Osteoblast (primary cell): ENCODE results near the gene CAND2. TPM values are rescaled to one million over a fixed set of nuclear protein-coding genes. Genes with fewer than 3 reads are reported as not detected.

ENCODE experiments used
- DNase-seq: peaks from one replicate; pipeline ENCODE4 v3.0.0; 2011; ENCODE audit warnings: low spot score, mixed read lengths; ENCODE audit not compliant: insufficient read length; ENCODE audit errors: missing footprints
- H2AFZ ChIP-seq: 2 replicates; pipeline ENCODE4 v1.6.0; 2011; ENCODE audit warnings: mild to moderate bottlenecking, low read length
- H3K27ac ChIP-seq: 2 replicates; pipeline ENCODE4 v1.5.1; 2011; ENCODE audit warnings: mild to moderate bottlenecking, low read depth, low read length, moderate library complexity
- H3K27me3 ChIP-seq: 2 replicates; pipeline ENCODE4 v1.6.0; 2012; ENCODE audit warnings: mild to moderate bottlenecking, control low read depth, inconsistent platforms, low read length, moderate library complexity; ENCODE audit not compliant: insufficient read depth
- H3K36me3 ChIP-seq: 2 replicates; pipeline ENCODE4 v1.5.1; 2011; ENCODE audit warnings: mild to moderate bottlenecking, low read length, control low read depth, moderate library complexity; ENCODE audit not compliant: insufficient read depth
- H3K4me1 ChIP-seq: 2 replicates; pipeline ENCODE4 v1.5.1; 2011; ENCODE audit warnings: mild to moderate bottlenecking, low read length, control low read depth, moderate library complexity; ENCODE audit not compliant: insufficient read depth
- H3K4me2 ChIP-seq: 2 replicates; pipeline ENCODE4 v1.6.0; 2011; ENCODE audit warnings: mild to moderate bottlenecking, low read length; ENCODE audit not compliant: insufficient read depth
- H3K4me3 ChIP-seq: fragments of 200-600 bp; sonication (generic); 3 replicates; pipeline ENCODE4 v1.5.1; 2012; ENCODE audit warnings: mild to moderate bottlenecking, low read length, inconsistent platforms; ENCODE audit not compliant: insufficient read depth
- H3K79me2 ChIP-seq: 2 replicates; pipeline ENCODE4 v1.6.0; 2012; ENCODE audit warnings: mild to moderate bottlenecking, low read length, control low read depth, inconsistent platforms; ENCODE audit not compliant: insufficient read depth
- H3K9me3 ChIP-seq: 2 replicates; pipeline ENCODE4 v1.5.1; 2011; ENCODE audit warnings: low read depth, low read length, control low read depth
- H4K20me1 ChIP-seq: 2 replicates; pipeline ENCODE4 v1.6.0; 2012; ENCODE audit warnings: mild to moderate bottlenecking, low read length, control low read depth; ENCODE audit not compliant: insufficient read depth
- total RNA-seq: library from RNA; depleted of rRNA; stranded (reverse); fragments of >200 nt; gene quantifications from 2 replicates; pipeline ENCODE4 v1.2.3, GENCODE V29; 2012
- TF ChIP-seq, protein P1 (sequence below): IDR thresholded peaks from 2 replicates; pipeline ENCODE4 v1.5.1; 2011; ENCODE audit warnings: mild to moderate bottlenecking, low read depth, low read length, moderate library complexity; ENCODE audit errors: extremely low read depth

The CAND2 gene
- 1.2 and 1.4 TPM in 2 replicates for total RNA-seq

DNA sequence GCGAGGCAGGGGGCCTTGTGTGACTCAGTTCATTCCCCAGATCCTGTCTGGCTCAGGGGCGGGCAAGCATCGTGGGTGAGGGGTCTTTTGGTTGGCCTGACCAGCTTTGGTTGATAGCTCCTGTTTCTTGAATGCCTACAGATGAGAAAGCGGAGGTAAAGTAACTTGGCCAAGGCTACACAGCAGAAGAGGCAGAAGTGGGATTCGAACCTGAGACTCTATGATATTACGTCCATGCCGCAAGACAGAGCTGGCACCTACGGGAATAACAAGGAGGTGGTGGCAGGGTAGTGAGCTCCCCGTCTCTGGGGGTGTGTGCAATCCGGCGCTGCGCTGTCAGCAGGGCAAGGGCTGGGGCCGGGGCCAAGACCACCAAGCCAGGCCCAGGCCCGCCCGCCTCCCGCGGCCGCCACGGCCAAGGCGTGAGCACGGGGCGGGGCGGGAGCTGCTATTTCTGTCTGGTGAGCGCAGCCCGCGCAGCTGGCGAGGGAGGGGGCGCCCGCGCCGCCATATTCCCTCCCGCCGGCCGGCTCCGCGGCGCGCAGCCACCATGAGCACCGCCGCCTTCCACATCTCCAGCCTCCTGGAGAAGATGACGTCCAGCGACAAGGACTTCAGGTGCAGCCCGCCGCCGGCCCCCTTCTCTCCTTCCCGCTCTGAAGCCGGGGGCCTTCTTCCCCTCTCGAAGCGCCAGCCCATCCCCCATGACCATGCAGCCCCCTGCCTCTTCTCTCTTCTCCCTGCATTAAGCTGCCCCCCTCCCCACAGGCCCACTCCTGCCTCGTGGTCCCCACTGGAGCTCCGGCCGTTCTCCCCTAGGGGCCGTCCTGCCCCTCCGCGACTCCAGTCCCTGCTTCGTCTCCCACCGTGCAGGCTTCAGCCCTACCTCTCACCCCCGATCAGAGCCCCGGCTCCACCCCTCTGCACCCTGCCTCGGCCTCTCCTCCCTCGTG is at the start of gene CAND2:
Gene CAND2, plus strand, starts transcription at position 510 of the 953 bp plus-strand sequence. Its CDS starts 41 bp downstream, at position 551.
- Histone ChIP-seq H3K9me3 (no peaks in the 10 kb centered on the region), H3K4me2 (peak within 1 kb of the TSS; percentile 86), H3K36me3 (no peaks in the 10 kb centered on the region), H2AFZ (peak within 1 kb of the TSS; percentile 91), H3K27me3 (no peaks in the 10 kb centered on the region), H3K27ac (peak within 1 kb of the TSS; percentile 23), H3K4me3 (peak within 1 kb of the TSS; percentile 77), H3K79me2 (no peaks in the 10 kb centered on the region), H4K20me1 (peaks cover 2% of the 10 kb centered on the region), H3K4me1 (peaks cover 5% of the 10 kb centered on the region)
- TF ChIP-seq, protein P1, sequence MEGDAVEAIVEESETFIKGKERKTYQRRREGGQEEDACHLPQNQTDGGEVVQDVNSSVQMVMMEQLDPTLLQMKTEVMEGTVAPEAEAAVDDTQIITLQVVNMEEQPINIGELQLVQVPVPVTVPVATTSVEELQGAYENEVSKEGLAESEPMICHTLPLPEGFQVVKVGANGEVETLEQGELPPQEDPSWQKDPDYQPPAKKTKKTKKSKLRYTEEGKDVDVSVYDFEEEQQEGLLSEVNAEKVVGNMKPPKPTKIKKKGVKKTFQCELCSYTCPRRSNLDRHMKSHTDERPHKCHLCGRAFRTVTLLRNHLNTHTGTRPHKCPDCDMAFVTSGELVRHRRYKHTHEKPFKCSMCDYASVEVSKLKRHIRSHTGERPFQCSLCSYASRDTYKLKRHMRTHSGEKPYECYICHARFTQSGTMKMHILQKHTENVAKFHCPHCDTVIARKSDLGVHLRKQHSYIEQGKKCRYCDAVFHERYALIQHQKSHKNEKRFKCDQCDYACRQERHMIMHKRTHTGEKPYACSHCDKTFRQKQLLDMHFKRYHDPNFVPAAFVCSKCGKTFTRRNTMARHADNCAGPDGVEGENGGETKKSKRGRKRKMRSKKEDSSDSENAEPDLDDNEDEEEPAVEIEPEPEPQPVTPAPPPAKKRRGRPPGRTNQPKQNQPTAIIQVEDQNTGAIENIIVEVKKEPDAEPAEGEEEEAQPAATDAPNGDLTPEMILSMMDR: no peak
- DNase-seq: peak; percentile 94

DNA sequence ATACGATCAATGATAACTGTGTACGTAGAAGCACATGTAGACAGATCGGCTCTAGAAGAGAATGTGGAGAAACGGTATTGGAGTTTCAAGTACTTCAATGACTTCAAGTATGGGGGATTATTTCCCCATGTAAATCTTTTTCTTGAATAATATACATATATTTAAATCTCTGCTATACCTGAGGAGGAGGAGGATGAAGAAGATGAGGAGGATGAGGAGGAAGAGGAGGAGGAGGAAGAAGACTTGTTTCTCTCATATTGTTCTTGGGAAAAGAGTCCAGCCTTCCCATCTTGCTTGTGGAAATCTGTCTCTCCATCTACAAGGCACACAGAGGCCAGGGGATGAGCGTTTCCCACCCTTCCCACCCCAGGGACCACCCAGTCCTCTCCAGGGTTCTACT is 48.0 kb upstream of the CAND2 start:
- H3K27me3 ChIP-seq: peaks cover 16% of the 10 kb centered on the region
- no peaks in the 10 kb centered on the region for H3K9me3 ChIP-seq
- H3K36me3 ChIP-seq: no peaks in the 10 kb centered on the region
- H3K4me3 ChIP-seq: no peak overlapping the region
- no peak overlapping the region for H2AFZ ChIP-seq
- DNase-seq: no peak
- H3K4me2 ChIP-seq: no peak overlapping the region
- TF ChIP-seq, protein P1: no peak
- H3K27ac ChIP-seq: no peak overlapping the region
- no peaks in the 10 kb centered on the region for H4K20me1 ChIP-seq
- H3K4me1 ChIP-seq: peaks cover 15% of the 10 kb centered on the region
- H3K79me2 ChIP-seq: no peaks in the 10 kb centered on the region

DNA sequence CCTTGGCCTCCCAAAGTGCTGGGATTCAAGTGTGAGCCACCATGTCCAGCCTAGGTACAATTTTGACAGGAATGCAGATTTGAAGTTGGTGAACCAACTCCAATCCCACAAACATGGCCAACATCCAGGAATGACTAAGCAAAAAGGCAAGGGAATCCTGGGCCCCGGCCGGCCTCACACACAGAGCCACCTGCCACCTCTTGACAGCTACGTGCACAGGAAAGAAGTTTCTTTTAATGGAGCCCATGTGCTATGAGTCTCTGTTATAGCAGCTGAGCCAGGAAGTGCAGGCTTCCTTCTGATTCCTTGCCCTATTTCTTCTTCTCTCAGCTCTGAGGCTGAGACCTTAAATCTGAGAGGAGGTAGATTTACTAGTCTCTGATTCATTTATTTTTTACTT is 46.3 kb upstream of the CAND2 start:
- DNase-seq: no peak
- Histone ChIP-seq H3K4me2 (peak overlapping the region; percentile 37), H3K27me3 (peaks cover 7% of the 10 kb centered on the region), H2AFZ (no peak overlapping the region), H4K20me1 (no peaks in the 10 kb centered on the region), H3K4me3 (no peak overlapping the region), H3K36me3 (no peaks in the 10 kb centered on the region), H3K79me2 (no peaks in the 10 kb centered on the region), H3K27ac (peak overlapping the region; percentile 55), H3K4me1 (peaks cover 15% of the 10 kb centered on the region), H3K9me3 (no peaks in the 10 kb centered on the region)
- TF ChIP-seq, protein P1: no peak

DNA sequence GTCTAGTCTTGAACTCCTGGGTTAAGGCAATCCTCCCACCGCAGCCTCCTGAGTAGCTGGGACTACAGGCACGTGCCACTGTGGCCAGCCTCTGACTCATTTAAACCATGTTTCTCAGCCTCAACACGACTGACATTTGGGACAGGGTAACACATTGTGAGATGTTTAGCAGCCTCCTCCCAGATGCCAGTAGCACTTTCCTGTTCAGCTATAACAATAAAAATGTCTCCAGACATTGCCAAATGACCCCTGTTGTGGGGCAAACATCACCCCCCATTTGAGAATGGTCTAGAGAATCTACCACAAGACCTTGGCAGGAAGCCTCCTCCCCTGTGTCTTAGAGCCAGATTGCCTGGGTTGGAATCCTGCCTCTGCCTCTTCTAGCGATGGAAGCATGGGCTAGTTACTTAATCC is 45.8 kb upstream of the CAND2 start:
- TF ChIP-seq, protein P1: no peak
- no peaks in the 10 kb centered on the region for H3K36me3 ChIP-seq
- H4K20me1 ChIP-seq: no peaks in the 10 kb centered on the region
- H3K79me2 ChIP-seq: no peaks in the 10 kb centered on the region
- peak overlapping the region; percentile 55 for H3K27ac ChIP-seq
- H3K4me2 ChIP-seq: peak overlapping the region; percentile 12
- no peak overlapping the region for H3K4me3 ChIP-seq
- no peak overlapping the region for H2AFZ ChIP-seq
- H3K27me3 ChIP-seq: peaks cover 4% of the 10 kb centered on the region
- H3K4me1 ChIP-seq: peaks cover 15% of the 10 kb centered on the region
- no peaks in the 10 kb centered on the region for H3K9me3 ChIP-seq
- DNase-seq: no peak
